Esophagus muscularis mucosa (tissue), 3 donors: ENCODE measurements around the gene DESI1.

Source experiments
- EP300 ChIP-seq: sonication (generic); formaldehyde crosslinking; IDR thresholded peaks from one replicate; pipeline ENCODE4 v1.6.1; 2017; ENCODE audit warnings: antibody characterized with exemption
- TF ChIP-seq, protein P1 (sequence below), 3 experiments: fragments of 200-600 bp in 2 of 3; fragments of 450-650 bp in 1 of 3; sonication (generic) in 2 of 3; IDR thresholded peaks; one replicate each; pipeline ENCODE4 v1.5.1; 2017 to 2019; ENCODE audit warnings: antibody characterized with exemption in 3 of 3, mild to moderate bottlenecking in 2 of 3, moderate library complexity in 1 of 3

DNA sequence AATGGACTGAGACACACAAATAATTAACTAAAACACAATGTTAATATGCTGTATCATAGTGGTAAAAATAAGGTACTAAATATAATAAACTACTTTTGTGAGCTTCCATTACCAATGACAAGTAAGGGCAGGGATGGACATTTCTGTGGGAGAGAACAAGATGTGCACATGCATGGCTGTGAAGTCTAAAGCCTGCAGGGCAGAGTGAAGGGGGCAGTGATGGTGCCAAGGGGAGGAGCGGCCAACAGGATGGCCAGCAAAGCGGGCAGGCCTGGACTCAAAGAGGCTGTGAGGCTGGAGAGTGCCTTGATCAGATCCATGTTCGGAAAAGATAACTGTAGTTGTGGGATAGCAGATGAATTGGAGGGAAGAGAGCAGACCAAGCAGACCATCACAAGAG lies 12.5 kb downstream of the DESI1 start:
- no peak for TF ChIP-seq EP300
- TF ChIP-seq, protein P1, sequence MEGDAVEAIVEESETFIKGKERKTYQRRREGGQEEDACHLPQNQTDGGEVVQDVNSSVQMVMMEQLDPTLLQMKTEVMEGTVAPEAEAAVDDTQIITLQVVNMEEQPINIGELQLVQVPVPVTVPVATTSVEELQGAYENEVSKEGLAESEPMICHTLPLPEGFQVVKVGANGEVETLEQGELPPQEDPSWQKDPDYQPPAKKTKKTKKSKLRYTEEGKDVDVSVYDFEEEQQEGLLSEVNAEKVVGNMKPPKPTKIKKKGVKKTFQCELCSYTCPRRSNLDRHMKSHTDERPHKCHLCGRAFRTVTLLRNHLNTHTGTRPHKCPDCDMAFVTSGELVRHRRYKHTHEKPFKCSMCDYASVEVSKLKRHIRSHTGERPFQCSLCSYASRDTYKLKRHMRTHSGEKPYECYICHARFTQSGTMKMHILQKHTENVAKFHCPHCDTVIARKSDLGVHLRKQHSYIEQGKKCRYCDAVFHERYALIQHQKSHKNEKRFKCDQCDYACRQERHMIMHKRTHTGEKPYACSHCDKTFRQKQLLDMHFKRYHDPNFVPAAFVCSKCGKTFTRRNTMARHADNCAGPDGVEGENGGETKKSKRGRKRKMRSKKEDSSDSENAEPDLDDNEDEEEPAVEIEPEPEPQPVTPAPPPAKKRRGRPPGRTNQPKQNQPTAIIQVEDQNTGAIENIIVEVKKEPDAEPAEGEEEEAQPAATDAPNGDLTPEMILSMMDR (IDR thresholded peaks at IDR 0.05) = no peak
